ENCODE measurements around the gene SLBP. TPM values are rescaled to one million over a fixed set of nuclear protein-coding genes. Genes with fewer than 3 reads are reported as not detected.

SLBP gene
- 50.4 and 72.7 TPM in 2 replicates for total RNA-seq (2012; rRNA removed)

- peaks cover 34% of the 10 kb centered on the region for H3K4me1 ChIP-seq (ENCODE audit: control insufficient read depth, insufficient read depth, low read length)
- H3K4me3 ChIP-seq (ENCODE audit: low read length) = peak within 1 kb of the TSS; percentile 97
- no peaks in the 10 kb centered on the region for H3K27me3 ChIP-seq (ENCODE audit: control insufficient read depth, insufficient read depth, low read length)
- peaks cover 25% of the 10 kb centered on the region for H3K36me3 ChIP-seq (ENCODE audit: insufficient read depth, low read length)
- no peaks in the 10 kb centered on the region for H3K9me3 ChIP-seq (replicated peaks; ENCODE audit: low read length)
- H3K4me2 ChIP-seq (ENCODE audit: low read length) = peak within 1 kb of the TSS; percentile 98
- H3K9ac ChIP-seq (ENCODE audit: low read depth, low read length) = peak within 1 kb of the TSS; percentile 100
Measured at GRCh38 chr4:1712216-1713002, at the start of gene SLBP. Gene SLBP, minus strand, starts transcription at chr4:1712319. Its CDS starts 131 bp downstream, at chr4:1712188.

- no peak overlapping the region for H3K9ac ChIP-seq (ENCODE audit: low read depth, low read length)
- H3K27me3 ChIP-seq (ENCODE audit: control insufficient read depth, insufficient read depth, low read length) = no peaks in the 10 kb centered on the region
- H3K4me3 ChIP-seq (ENCODE audit: low read length) = no peak overlapping the region
- no peak overlapping the region for H3K4me2 ChIP-seq (ENCODE audit: low read length)
- H3K4me1 ChIP-seq (ENCODE audit: control insufficient read depth, insufficient read depth, low read length) = peaks cover 10% of the 10 kb centered on the region
- H3K9me3 ChIP-seq (replicated peaks; ENCODE audit: low read length) = no peaks in the 10 kb centered on the region
- H3K36me3 ChIP-seq (ENCODE audit: insufficient read depth, low read length) = no peaks in the 10 kb centered on the region
Measured at GRCh38 chr4:1761130-1761689, 49.1 kb upstream of the SLBP start.

- Histone ChIP-seq H3K4me2 (ENCODE audit: low read length) (no peak overlapping the region), H3K9me3 (replicated peaks; ENCODE audit: low read length) (no peaks in the 10 kb centered on the region), H3K4me1 (ENCODE audit: control insufficient read depth, insufficient read depth, low read length) (peaks cover 10% of the 10 kb centered on the region), H3K27me3 (ENCODE audit: control insufficient read depth, insufficient read depth, low read length) (no peaks in the 10 kb centered on the region), H3K36me3 (ENCODE audit: insufficient read depth, low read length) (no peaks in the 10 kb centered on the region), H3K4me3 (ENCODE audit: low read length) (no peak overlapping the region), H3K9ac (ENCODE audit: low read depth, low read length) (no peak overlapping the region)
Measured at GRCh38 chr4:1760521-1761071, 48.5 kb upstream of the SLBP start.

GRCh38 chr4:1759818-1760223 lies 47.7 kb upstream of the SLBP start:
- Histone ChIP-seq H3K4me2 (ENCODE audit: low read length) (no peak overlapping the region), H3K27me3 (ENCODE audit: control insufficient read depth, insufficient read depth, low read length) (no peaks in the 10 kb centered on the region), H3K36me3 (ENCODE audit: insufficient read depth, low read length) (no peaks in the 10 kb centered on the region), H3K4me1 (ENCODE audit: control insufficient read depth, insufficient read depth, low read length) (peaks cover 10% of the 10 kb centered on the region), H3K4me3 (ENCODE audit: low read length) (no peak overlapping the region), H3K9ac (ENCODE audit: low read depth, low read length) (no peak overlapping the region), H3K9me3 (replicated peaks; ENCODE audit: low read length) (no peaks in the 10 kb centered on the region)

- Histone ChIP-seq H3K4me2 (ENCODE audit: low read length) (no peak overlapping the region), H3K36me3 (ENCODE audit: insufficient read depth, low read length) (no peaks in the 10 kb centered on the region), H3K4me1 (ENCODE audit: control insufficient read depth, insufficient read depth, low read length) (peaks cover 10% of the 10 kb centered on the region), H3K27me3 (ENCODE audit: control insufficient read depth, insufficient read depth, low read length) (no peaks in the 10 kb centered on the region), H3K4me3 (ENCODE audit: low read length) (no peak overlapping the region), H3K9me3 (replicated peaks; ENCODE audit: low read length) (no peaks in the 10 kb centered on the region), H3K9ac (ENCODE audit: low read depth, low read length) (no peak overlapping the region)
Measured at GRCh38 chr4:1759170-1759817, 47.2 kb upstream of the SLBP start.

GRCh38 chr4:1758306-1759121 lies 46.4 kb upstream of the SLBP start:
- H3K4me2 ChIP-seq (ENCODE audit: low read length) = no peak overlapping the region
- H3K9me3 ChIP-seq (replicated peaks; ENCODE audit: low read length) = no peaks in the 10 kb centered on the region
- H3K4me1 ChIP-seq (ENCODE audit: control insufficient read depth, insufficient read depth, low read length) = peaks cover 5% of the 10 kb centered on the region
- H3K4me3 ChIP-seq (ENCODE audit: low read length) = no peak overlapping the region
- no peaks in the 10 kb centered on the region for H3K27me3 ChIP-seq (ENCODE audit: control insufficient read depth, insufficient read depth, low read length)
- H3K36me3 ChIP-seq (ENCODE audit: insufficient read depth, low read length) = no peaks in the 10 kb centered on the region
- no peak overlapping the region for H3K9ac ChIP-seq (ENCODE audit: low read depth, low read length)

GRCh38 chr4:1757836-1758235 lies 45.7 kb upstream of the SLBP start:
- Histone ChIP-seq H3K36me3 (ENCODE audit: insufficient read depth, low read length) (no peaks in the 10 kb centered on the region), H3K4me2 (ENCODE audit: low read length) (no peak overlapping the region), H3K27me3 (ENCODE audit: control insufficient read depth, insufficient read depth, low read length) (no peaks in the 10 kb centered on the region), H3K4me1 (ENCODE audit: control insufficient read depth, insufficient read depth, low read length) (no peaks in the 10 kb centered on the region), H3K9ac (ENCODE audit: low read depth, low read length) (no peak overlapping the region), H3K4me3 (ENCODE audit: low read length) (no peak overlapping the region), H3K9me3 (replicated peaks; ENCODE audit: low read length) (no peaks in the 10 kb centered on the region)

GRCh38 chr4:1756893-1757779 lies 45.0 kb upstream of the SLBP start:
- Histone ChIP-seq H3K9ac (ENCODE audit: low read depth, low read length) (no peak overlapping the region), H3K36me3 (ENCODE audit: insufficient read depth, low read length) (no peaks in the 10 kb centered on the region), H3K4me1 (ENCODE audit: control insufficient read depth, insufficient read depth, low read length) (no peaks in the 10 kb centered on the region), H3K4me3 (ENCODE audit: low read length) (no peak overlapping the region), H3K27me3 (ENCODE audit: control insufficient read depth, insufficient read depth, low read length) (no peaks in the 10 kb centered on the region), H3K9me3 (replicated peaks; ENCODE audit: low read length) (no peaks in the 10 kb centered on the region), H3K4me2 (ENCODE audit: low read length) (no peak overlapping the region)

- H3K36me3 ChIP-seq (ENCODE audit: insufficient read depth, low read length) = no peaks in the 10 kb centered on the region
- no peaks in the 10 kb centered on the region for H3K27me3 ChIP-seq (ENCODE audit: control insufficient read depth, insufficient read depth, low read length)
- no peaks in the 10 kb centered on the region for H3K9me3 ChIP-seq (replicated peaks; ENCODE audit: low read length)
- H3K9ac ChIP-seq (ENCODE audit: low read depth, low read length) = no peak overlapping the region
- no peak overlapping the region for H3K4me2 ChIP-seq (ENCODE audit: low read length)
- no peaks in the 10 kb centered on the region for H3K4me1 ChIP-seq (ENCODE audit: control insufficient read depth, insufficient read depth, low read length)
- H3K4me3 ChIP-seq (ENCODE audit: low read length) = no peak overlapping the region
Measured at GRCh38 chr4:1756079-1756478, 44.0 kb upstream of the SLBP start.

GRCh38 chr4:1755297-1755696 lies 43.2 kb upstream of the SLBP start:
- Histone ChIP-seq H3K4me2 (ENCODE audit: low read length) (no peak overlapping the region), H3K36me3 (ENCODE audit: insufficient read depth, low read length) (no peaks in the 10 kb centered on the region), H3K27me3 (ENCODE audit: control insufficient read depth, insufficient read depth, low read length) (no peaks in the 10 kb centered on the region), H3K4me1 (ENCODE audit: control insufficient read depth, insufficient read depth, low read length) (no peaks in the 10 kb centered on the region), H3K9me3 (replicated peaks; ENCODE audit: low read length) (no peaks in the 10 kb centered on the region), H3K9ac (ENCODE audit: low read depth, low read length) (no peak overlapping the region), H3K4me3 (ENCODE audit: low read length) (no peak overlapping the region)
